Measurements from ENCODE around the gene SDR42E2. TPM values are rescaled to one million over a fixed set of nuclear protein-coding genes. Genes with fewer than 3 reads are reported as not detected.

Gene SDR42E2
- polyA plus RNA-seq, 1 donor from 2014 or later: not detected

GRCh38 chr16:22240023-22240710, 77.9 kb downstream of the SDR42E2 start:
- H3F3A ChIP-seq (ENCODE audit: insufficient read depth, low read length, poor library complexity, severe bottlenecking): no peaks in the 10 kb centered on the region
- no peaks in the 10 kb centered on the region for H3K36me3 ChIP-seq (ENCODE audit: insufficient read depth, low read length)
- no peak overlapping the region for H3K4me2 ChIP-seq (ENCODE audit: low read length)
- H4K20me1 ChIP-seq (ENCODE audit: insufficient read depth): no peaks in the 10 kb centered on the region
- H2AFZ ChIP-seq (ENCODE audit: low read depth, low read length): no peak overlapping the region
- no peaks in the 10 kb centered on the region for H3K9me2 ChIP-seq (ENCODE audit: insufficient read depth, low read length)
- no peak overlapping the region for H3K27ac ChIP-seq (ENCODE audit: low read length)
- H3K9me3 ChIP-seq (ENCODE audit: low read length): no peaks in the 10 kb centered on the region
- no peak overlapping the region for H3K4me3 ChIP-seq (ENCODE audit: low read length)
- H3K9ac ChIP-seq (ENCODE audit: low read length): no peak overlapping the region
- no peak for TF ChIP-seq CTCF (IDR thresholded peaks at IDR 0.05; ENCODE audit: poor library complexity, severe bottlenecking)
- TF ChIP-seq POLR2AphosphoS5 (IDR thresholded peaks at IDR 0.05): no peak
- no peak for TF ChIP-seq SMC3 (conservative IDR thresholded peaks at IDR 0.05; ENCODE audit: poor library complexity)
- TF ChIP-seq TAF1 (IDR thresholded peaks at IDR 0.05; ENCODE audit: low read depth): no peak
- no peak for TF ChIP-seq RAD21 (conservative IDR thresholded peaks at IDR 0.05)
- no peak for TF ChIP-seq EZH2 (IDR thresholded peaks at IDR 0.05; ENCODE audit: borderline replicate concordance, insufficient read depth, low read length, poor library complexity, severe bottlenecking)
- TF ChIP-seq EP300 (conservative IDR thresholded peaks at IDR 0.05; ENCODE audit: poor library complexity, severe bottlenecking): no peak
- no peak for TF ChIP-seq MXI1 (conservative IDR thresholded peaks at IDR 0.05; ENCODE audit: poor library complexity, severe bottlenecking)
- TF ChIP-seq REST (IDR thresholded peaks at IDR 0.05; ENCODE audit: borderline replicate concordance): no peak
- H3K79me2 ChIP-seq (replicated peaks; ENCODE audit: insufficient read depth, low read length): no peaks in the 10 kb centered on the region
- H3K27me3 ChIP-seq (ENCODE audit: insufficient read depth, low read depth, low read length): no peaks in the 10 kb centered on the region

Other genes with a start within 250 kb of the SDR42E2 start
- gene UQCRC2, start 209.1 kb upstream of the SDR42E2 start, polyA plus RNA-seq: 468 and 484 TPM in 2 replicates
- 0.32 TPM in 1 of 2 replicates, not detected in the other for gene PDZD9, start 161.4 kb upstream of the SDR42E2 start, polyA plus RNA-seq
- 40.3 and 56.3 TPM in 2 replicates for gene MOSMO, start 154.4 kb upstream of the SDR42E2 start, polyA plus RNA-seq
- 0.96 and 1.8 TPM in 2 replicates for gene VWA3A, start 70.0 kb upstream of the SDR42E2 start, polyA plus RNA-seq
- 3.9 and 7.2 TPM in 2 replicates for gene EEF2K, start 43.8 kb downstream of the SDR42E2 start, polyA plus RNA-seq
- gene POLR3E, start 134.9 kb downstream of the SDR42E2 start, polyA plus RNA-seq: 34.0 and 47.4 TPM in 2 replicates
- gene CDR2, start 212.1 kb downstream of the SDR42E2 start, polyA plus RNA-seq: 15.8 and 17.8 TPM in 2 replicates

All from neural cell (in vitro differentiated cells).